Dermis lymphatic vessel endothelial cell (primary cell): Measurements from ENCODE around the gene LYSMD4. TPM values are rescaled to one million over a fixed set of nuclear protein-coding genes. Genes with fewer than 3 reads are reported as not detected.

ENCODE experiments used
- total RNA-seq: library from RNA; depleted of rRNA; stranded (reverse); fragments of >200 nt; gene quantifications from 2 replicates; pipeline ENCODE4 v1.2.1, GENCODE V29; 2014

LYSMD4 gene
- 5.2 and 6.9 TPM in 2 replicates for total RNA-seq

GRCh38 chr15:99733268-99734039 lies at the start of gene LYSMD4:
Gene LYSMD4 (minus strand): TSS chr15:99733437. CDS start chr15:99731999, 1,438 bp downstream.

Other genes starting within 250 kb of the LYSMD4 start
- 22.2 and 25.4 TPM in 2 replicates for gene MEF2A, start 167.5 kb downstream of the LYSMD4 start, total RNA-seq